HPDE6-E6E7 (cell line): ENCODE results near the gene LARP4B.

ENCODE experiments used
- DNase-seq: peaks from one replicate; pipeline ENCODE4 v3.0.0; 2011; ENCODE audit warnings: missing footprints; ENCODE audit errors: extremely low spot score

Gene LARP4B

DNA sequence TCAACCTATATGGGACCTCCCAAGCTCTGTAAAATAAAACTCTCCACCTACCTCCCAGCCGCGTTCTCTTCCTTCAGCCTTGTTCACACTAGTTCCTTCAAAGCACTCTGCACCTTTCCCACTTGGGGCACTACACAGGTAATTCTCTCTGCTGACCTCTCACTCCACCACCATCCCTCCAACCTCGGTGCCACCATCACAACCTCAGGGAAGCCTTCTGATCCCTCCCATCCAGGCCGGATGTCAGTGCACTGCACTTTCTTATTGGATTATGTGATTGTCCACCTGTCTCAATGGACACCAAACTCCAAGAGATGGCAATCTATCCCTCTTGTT, 7.0 kb downstream of the LARP4B start:
- no peak for DNase-seq

DNA sequence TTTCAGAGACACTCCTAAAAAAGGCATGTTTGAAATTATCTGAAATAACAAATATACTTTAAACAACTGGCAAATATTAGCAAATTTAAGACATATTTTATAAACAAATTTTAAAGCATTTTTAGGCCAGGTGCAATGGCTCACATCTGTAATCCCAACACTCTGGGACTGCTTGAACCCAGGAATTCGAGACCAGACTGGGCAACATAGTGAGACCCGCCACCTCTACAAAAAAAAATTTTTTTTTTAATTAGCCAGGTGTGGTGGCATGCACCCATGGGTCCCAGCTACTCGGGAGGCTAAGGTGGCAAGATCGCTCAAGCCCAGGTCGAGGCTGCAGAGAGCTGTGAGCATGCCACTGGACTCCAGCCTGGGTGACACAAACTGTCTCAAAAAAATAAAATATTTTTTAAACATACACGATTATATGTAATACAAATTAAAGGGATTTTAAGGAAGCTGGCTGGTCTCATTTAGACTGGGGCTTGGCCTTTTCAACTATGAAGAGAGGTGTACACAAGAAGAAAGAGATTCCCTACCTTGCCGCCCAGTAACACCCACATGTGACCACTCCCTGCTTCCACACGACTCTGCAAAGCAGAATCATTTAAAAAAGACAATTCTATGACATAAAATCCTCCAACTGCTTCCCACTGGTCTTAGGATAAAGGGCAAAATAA, 7.5 kb downstream of the LARP4B start:
- DNase-seq: no peak

DNA sequence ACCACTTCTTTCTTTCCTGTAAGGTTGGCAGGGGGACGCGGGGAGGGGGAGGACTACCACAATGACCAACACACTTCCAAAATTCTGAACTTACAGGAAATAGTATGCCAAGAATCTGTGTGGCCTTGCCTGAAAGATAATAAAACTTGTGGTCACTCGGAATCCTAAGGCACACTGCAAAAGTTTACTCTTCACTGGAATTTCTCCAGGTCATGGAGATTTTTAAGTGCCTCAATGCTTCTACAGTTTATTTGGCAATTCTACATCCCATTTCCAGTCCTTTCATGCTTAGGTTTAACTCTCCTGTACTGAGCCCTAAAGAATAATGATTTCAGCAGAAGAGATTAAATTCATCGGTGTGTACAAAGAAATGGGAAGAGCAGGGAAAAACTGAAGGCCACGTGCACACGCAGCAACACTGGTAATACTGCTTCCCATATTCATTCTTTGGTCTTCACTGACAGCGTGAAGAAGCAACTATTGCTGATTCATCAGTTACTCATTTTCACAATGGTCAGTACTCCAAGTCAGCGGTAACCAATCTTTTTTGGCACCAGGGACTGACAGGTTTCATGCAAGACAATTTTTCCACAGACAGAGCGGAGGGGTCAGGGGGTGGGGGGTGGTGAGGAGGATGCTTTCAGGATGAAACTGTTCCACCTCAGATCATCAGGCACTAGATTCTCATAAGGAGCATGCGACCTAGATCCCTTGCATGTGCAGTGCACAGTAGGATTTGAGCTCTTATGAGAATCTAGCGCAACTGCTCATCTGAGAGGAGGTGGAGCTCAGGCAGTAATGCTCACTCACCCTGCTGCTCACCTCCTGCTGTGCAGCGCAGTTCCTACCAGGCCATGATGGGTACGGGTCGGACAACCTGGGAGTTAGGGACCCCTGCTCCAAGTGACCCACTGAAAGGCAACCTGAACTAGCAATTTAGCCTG, 9.8 kb downstream of the LARP4B start:
- DNase-seq: peak; percentile 13

DNA sequence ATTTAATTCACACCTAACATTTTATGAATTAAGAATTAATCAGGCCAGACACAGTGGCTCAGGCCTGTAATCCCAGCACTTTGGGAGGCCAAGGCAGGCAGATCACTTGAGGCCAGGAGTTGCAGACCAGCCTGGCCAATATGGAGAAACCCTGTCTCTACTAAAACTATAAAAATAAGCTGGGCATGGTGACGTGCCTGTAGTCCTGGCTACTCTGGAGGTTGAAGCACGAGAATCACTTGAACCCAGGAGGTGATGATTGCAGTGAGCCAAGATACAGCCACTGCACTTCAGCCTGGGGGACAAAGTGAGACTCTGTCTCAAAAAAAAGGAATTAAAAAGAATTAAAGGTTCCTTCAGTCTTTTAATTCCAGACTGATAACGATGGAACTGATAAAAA, 11.1 kb downstream of the LARP4B start:
- DNase-seq: no peak

DNA sequence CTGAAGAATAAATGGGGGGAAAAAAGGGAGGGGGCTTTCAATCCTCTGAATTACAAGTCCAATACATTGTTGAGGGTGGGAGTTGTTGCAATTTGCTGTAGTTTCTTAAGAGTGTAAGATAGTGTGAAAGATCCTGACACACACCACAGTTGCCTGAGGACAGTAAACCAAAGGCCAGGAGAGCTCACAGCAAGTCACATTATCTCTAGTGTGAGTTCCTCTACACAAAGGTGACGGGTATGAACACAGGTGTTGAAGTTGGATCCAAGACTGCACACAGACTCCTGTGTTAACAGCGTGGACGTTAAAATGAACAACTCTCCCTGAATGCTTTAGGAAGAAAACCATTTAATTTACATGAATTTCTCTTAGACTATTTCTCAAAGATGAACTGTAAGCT, 12.0 kb downstream of the LARP4B start:
- no peak for DNase-seq

DNA sequence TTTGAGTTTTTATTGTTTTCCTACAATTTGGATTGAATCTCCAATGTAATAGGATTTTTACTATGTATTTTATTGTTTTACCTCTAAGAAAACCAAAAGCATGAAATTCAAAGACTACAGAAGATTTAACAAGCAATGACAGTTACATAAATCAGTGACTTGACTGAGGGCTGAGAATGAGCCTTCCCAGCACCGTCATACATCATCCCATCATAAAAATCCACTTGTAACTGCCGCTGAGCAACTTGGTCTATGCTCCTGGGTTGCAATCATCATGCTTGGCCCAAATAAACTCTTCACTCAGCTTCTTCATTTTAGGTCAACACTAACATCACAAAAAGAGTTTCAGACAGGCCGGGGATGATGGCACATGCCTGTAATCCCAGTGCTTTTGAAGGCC, 13.5 kb downstream of the LARP4B start:
- no peak for DNase-seq

DNA sequence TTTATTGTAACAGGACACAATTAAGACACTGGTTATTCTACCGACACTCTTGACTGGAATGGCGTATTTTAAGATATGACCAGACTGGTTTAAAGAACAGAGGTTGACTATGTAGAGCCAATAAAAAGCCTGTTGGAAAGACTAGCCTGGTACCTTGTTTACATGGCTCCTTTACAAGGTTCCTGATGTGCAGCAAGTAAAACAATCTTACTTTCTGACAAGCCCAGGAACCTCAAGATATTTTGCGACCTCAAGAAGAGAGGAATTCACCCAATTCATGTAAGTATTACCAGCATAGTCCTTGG, 14.1 kb downstream of the LARP4B start:
- DNase-seq: no peak

DNA sequence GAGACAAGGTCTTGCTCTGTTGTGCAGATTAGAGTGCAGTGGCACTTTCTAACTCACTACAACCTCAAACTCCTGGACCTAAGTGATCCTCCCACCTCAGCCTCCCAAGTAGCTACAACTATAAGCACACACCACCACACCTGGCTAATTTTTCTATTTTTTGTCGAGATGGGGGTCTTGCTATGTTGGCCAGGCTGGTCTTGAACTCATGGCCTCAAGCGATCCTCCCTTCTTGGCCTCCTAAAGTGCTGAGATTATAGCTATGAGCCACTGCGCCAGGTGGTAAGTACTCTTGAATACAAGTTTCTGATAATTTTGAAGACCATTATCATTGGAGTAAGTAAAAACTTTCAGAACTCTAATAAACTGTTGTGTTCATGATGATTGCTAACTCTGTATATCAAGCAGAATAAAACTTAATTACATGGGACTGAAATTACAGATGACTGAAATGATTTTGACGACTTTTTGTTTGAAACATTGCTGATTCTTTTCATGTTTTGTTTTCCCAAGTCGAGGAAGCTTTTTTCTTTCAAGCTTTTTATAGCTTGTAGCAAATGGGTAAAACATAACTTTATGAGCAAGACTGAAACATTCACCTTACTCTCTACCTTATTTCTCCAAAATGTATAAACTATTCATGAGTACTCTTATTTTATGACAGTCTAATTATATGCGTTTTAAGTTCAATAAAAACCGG, 14.6 kb downstream of the LARP4B start:
- no peak for DNase-seq

DNA sequence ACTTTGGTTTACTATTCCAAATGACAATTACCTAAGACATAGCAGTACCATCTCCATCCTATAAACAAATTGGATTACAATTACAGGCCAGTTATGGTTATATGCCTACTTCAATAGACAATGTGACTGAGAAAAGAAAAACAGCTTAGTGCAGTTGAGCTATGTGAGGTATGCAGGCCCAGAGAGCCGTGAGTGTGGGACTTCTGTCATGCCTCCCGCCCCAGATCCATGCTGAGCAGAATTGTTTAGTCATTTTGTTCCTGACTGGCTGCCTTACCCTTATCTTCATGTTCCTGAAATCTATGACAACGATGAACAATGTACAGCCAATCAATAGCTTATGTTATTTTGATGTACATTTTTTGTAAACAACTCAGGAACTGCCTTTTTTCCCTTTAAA, 21.7 kb downstream of the LARP4B start:
- DNase-seq: no peak

DNA sequence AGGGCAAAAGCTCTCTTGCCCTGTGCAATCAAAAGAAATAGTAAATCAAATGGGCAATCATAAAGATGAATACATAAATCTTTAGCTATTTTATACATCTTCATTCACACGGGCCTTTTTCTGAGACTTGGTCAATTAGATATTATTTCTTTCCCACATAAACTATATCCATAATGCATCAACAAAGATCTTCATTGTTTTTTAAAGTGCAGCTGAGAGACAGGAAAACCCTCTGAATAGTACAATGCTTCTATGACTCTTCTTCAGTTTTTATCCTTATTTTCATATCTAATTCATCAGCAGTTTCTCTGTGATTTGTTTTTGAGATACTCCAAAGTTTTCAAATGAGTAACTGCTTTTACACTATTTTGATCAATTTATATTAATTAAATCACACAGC, 25.5 kb downstream of the LARP4B start:
- no peak for DNase-seq

DNA sequence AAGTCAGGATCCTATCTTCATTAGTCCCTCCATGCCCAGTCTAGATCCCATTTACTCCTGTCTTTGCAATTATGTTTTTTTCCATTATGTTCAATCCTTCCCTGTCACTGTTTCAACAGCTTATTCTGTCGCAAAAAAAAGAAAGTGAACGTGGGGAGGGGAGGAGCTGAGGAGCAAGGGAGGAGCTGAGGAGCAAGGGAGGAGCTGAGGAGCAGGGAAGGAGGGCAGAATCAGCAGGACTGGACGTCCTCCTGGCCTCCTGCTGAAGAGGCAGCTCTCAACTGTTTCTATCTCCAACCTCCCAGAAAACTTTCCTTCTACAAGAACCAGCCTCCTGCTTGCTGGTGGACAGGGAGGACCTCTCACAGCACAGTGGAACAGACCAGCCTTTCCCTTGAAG, 26.0 kb downstream of the LARP4B start:
- no peak for DNase-seq

DNA sequence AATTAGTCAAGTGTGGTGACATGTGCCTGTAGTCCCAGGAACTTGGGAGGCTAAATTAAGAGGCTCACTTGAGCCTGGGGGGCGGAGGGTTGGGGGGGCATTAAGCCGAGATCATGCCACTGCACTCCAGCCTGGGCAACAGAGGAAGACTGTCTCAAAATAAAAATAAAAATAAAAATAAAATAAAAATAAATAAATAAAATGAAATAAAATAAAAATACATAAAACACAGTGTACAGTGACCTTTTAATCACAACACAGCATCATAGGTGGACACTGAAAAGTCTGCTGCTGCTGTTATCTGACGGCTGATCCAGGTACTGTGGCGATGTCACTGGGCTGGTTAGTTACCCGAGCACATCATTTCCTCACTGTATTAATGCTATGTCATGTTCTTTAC, 27.1 kb downstream of the LARP4B start:
- DNase-seq: no peak

DNA sequence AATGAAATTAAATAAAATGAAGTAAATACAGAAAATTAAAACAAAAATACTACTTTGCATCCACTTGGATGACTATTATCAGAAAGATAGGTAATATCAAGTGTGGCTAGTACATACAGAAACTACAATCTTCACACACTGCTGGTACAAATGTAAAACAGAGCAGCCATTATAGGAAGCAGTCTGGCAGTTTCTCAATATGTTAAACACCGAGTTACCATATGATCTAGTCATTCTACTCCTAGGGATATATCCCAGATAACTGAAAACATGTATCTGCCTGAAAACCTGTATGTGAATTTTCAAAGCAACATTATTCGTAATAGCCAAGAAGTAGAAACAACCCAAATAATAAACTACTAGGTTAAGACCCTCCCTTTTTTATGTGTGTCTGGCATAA, 33.4 kb downstream of the LARP4B start:
- DNase-seq: no peak

DNA sequence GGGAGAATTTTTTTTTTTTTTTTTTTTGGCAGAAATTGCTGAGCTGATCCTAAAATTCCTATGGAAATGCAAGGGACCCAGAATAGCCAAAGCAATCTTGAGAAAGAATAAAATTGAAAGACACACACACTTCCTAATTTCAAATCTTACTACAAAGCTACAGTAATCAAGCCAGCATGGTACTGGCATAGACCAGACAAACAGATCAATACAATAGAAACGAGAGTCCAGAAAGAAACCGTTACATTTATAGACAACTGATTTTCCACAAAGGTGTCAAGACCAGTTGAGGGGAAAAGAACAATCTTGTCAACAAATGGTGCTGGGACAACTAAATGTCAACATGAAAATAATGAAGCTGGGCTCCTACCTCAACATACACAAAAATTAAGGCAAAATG, 34.5 kb downstream of the LARP4B start:
- DNase-seq: no peak

DNA sequence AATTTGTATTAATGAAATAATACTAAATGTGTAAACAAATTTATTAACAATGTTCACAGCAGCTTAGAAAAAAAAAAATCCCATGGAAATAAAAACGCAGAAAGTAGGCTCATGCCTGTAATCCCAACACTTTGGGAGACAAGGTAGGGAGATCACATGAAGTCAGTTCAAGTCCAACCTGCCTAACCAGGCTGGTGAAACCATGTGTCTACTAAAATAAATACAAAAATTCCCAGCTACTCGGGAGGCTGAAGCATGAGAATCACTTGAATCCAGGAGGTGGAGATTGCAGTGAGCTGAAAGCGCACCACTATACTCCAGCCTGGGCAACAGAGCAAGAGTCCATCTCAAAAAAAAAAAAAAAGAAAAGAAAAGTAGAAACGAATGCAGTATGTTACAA, 36.2 kb downstream of the LARP4B start:
- no peak for DNase-seq

DNA sequence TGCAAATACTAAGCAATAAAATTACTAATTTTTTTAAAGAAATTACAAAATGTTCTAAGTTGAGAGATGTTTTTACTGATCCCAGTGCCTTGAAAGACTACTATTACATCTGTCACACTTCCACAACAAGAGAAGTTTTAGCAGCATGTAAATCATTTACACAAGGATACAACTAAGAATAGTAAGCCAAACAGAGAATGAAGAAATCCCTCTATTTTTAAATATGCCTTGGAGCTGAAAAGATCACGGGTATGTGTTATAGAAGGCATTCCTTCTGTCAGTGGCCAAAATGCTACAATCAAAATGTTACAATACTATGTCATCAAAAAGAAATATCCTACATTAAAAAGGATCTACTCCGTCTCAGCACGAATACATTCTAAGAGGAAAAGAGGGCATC, 52.6 kb downstream of the LARP4B start:
- DNase-seq: no peak

DNA sequence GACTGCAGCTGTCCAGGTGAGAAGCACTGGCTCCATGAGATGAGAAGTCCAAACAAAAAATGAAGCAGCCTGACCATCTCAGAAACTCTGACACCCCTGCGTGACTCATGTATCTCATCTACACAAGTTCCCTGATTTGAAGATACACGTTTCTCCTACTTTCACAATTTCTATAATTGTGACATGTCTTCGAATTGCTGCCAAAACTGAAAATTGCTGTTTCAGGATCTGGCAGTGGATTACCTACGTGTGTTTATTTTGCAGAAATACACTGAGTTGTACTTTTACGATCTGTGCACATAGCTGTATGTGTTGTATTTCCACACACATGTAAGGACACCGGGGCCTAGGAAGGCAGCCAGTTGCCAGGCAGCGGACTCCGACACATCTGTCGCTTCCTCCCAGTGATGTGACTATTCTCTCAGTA, 53.2 kb downstream of the LARP4B start:
- DNase-seq: no peak

DNA sequence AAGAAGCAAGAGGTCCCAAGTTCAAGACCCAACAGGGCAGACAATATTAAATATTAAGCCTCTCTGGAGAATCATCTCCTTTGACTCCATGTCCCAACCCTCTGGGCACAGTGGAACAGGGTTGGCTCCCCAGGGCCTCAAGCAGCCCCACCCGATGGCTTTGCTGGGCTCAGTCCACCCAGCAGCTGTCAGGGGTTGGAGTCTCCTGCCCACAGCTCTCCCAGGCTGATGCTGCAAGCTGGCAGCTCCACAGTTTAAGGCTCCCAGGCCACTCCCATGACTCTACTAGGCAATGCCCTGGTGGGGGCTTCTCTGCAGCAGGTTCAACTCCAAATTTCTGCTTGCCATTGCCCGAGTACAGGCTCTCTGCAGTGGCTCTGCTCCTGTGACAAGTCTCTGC, 55.1 kb downstream of the LARP4B start:
- no peak for DNase-seq

DNA sequence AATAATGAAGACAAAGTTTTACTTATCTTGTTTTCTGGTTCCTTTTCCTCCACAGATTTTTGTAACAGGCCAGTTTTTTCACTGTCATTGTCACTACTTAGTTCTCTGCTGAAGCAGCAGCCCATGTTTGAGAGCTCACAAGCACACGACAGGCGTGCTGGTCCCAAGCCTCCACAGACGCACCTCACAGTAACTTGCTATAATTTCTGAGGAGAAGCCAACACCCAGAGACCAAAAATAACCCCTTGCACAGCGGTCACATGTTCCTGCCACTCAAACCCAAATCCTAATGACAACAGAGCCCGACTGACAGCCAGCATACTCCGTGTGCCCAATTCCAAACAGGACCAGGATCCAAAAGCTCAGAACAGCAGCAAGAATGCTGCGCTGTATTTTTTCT, 58.5 kb downstream of the LARP4B start:
- no peak for DNase-seq

DNA sequence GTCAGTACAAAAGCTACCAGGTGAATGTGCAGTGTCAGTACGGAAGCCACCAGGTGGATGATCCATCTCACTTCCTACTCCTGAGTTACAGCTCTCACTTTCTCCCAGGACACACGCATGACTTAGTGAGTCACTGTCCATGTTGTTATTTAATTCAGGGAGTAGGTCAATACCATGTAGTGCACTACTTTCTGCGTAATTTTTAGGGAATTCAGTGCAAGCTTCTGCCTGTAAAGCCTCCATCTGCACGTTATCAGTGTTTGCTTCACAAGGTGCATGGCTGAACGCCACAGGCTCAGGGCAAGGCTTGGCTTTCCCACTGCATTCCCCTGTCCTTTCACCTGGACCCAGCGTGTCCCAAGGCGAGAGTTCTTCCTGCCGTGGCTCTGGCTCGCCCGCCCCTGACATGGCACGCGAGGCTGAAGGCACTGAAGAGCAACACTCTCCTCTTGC, 59.5 kb downstream of the LARP4B start:
- no peak for DNase-seq

DNA sequence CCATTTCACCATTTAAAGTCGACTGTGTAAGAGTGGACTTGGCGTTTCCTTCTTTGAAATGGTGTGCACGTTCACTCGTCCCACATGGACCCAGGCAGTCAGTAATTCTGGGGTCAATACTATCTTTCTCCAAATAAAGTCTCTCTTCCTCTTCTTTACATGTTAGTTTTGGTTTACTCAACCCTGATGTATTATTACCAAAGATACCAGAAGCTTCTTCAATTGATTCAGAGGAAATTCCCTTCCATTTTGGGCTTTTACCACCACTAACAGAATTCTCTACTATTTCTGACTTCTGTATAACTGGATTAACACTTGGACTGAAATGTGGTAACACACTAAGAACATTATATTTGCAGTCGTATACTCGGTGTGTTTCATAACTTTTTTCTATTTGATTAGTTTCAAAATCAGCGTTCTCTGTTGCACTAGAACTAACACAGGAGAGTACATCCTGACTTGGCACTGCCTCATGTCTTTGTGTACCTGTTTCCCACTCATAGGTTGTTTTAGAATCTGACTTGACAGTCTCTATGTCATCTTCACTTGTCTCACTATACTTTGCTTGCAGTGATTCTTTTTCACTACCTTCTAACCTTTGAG, 60.8 kb downstream of the LARP4B start:
- DNase-seq: no peak

DNA sequence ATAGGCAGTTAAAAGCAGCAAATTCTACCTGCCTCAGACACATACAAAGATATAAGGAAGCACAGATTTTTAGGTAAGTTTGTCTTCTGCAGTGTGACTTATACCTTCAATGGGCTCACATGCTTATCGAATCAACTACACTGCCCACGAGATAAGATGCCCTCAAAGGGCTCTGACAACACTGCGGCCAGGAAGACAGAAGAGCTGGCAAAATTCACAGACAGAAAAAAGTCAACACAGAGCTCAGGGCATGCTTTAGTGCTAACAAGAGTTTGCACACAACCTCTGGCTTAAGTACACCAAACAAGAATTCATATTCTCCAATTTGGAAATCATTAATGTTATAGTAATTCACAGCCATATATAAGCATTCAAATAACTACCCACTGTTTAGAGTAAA, 62.3 kb downstream of the LARP4B start:
- no peak for DNase-seq

DNA sequence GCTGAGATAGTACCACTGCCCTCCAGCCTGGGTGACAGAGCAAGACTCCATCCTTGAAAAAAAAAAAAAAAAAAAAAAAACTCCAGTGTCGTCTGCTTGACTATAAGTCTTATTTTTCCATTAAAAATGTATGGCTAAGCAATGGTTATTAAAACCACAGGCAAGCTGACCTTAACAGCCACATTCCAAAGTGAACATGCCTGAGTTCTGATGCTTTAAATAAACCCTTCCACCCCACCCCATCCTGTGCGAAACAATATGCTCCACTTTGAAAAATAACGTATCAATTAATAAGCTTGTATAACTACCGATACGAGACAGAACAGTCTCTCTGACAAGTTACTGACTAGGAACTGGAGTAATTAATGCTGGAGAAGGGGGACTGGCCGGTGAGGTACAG, 63.7 kb downstream of the LARP4B start:
- no peak for DNase-seq
